Measurements from ENCODE around the gene MGAT5.

MGAT5 gene

GRCh38 chr2:134491022-134491421, 237.2 kb downstream of the MGAT5 start:
- Histone ChIP-seq H3K27ac (no peak overlapping the region), H3K36me3 (ENCODE audit: insufficient read depth) (no peaks in the 10 kb centered on the region), H3K4me2 (no peak overlapping the region), H4K20me1 (ENCODE audit: insufficient read depth) (no peaks in the 10 kb centered on the region), H2AFZ (ENCODE audit: low read depth) (no peak overlapping the region), H3K27me3 (ENCODE audit: insufficient read depth, low read depth) (no peaks in the 10 kb centered on the region), H3K79me2 (ENCODE audit: insufficient read depth, low read depth) (no peaks in the 10 kb centered on the region), H3K4me1 (ENCODE audit: low read depth, poor library complexity, severe bottlenecking) (no peaks in the 10 kb centered on the region), H3K4me3 (IDR thresholded peaks at IDR 0.05; ENCODE audit: insufficient read depth, low read depth, low read length) (no peak overlapping the region), H3K9ac (no peak overlapping the region)
- no peak for TF ChIP-seq CTCF (conservative IDR thresholded peaks at IDR 0.05; ENCODE audit: low read depth, low read length)

GRCh38 chr2:134491771-134492441, 238.0 kb downstream of the MGAT5 start:
- no peak for TF ChIP-seq CTCF (conservative IDR thresholded peaks at IDR 0.05; ENCODE audit: low read depth, low read length)
- no peaks in the 10 kb centered on the region for H3K36me3 ChIP-seq (ENCODE audit: insufficient read depth)
- H3K4me1 ChIP-seq (ENCODE audit: low read depth, poor library complexity, severe bottlenecking): no peaks in the 10 kb centered on the region
- no peak overlapping the region for H2AFZ ChIP-seq (ENCODE audit: low read depth)
- no peaks in the 10 kb centered on the region for H3K27me3 ChIP-seq (ENCODE audit: insufficient read depth, low read depth)
- H4K20me1 ChIP-seq (ENCODE audit: insufficient read depth): no peaks in the 10 kb centered on the region
- H3K79me2 ChIP-seq (ENCODE audit: insufficient read depth, low read depth): no peaks in the 10 kb centered on the region
- no peak overlapping the region for H3K27ac ChIP-seq
- no peak overlapping the region for H3K4me3 ChIP-seq (IDR thresholded peaks at IDR 0.05; ENCODE audit: insufficient read depth, low read depth, low read length)
- no peak overlapping the region for H3K9ac ChIP-seq
- no peak overlapping the region for H3K4me2 ChIP-seq

GRCh38 chr2:134493797-134494196, 239.9 kb downstream of the MGAT5 start:
- Histone ChIP-seq H3K27ac (no peak overlapping the region), H3K4me2 (no peak overlapping the region), H3K36me3 (ENCODE audit: insufficient read depth) (no peaks in the 10 kb centered on the region), H2AFZ (ENCODE audit: low read depth) (no peak overlapping the region), H3K79me2 (ENCODE audit: insufficient read depth, low read depth) (no peaks in the 10 kb centered on the region), H3K4me1 (ENCODE audit: low read depth, poor library complexity, severe bottlenecking) (no peaks in the 10 kb centered on the region), H3K4me3 (IDR thresholded peaks at IDR 0.05; ENCODE audit: insufficient read depth, low read depth, low read length) (no peak overlapping the region), H3K27me3 (ENCODE audit: insufficient read depth, low read depth) (no peaks in the 10 kb centered on the region), H3K9ac (no peak overlapping the region), H4K20me1 (ENCODE audit: insufficient read depth) (no peaks in the 10 kb centered on the region)
- no peak for TF ChIP-seq CTCF (conservative IDR thresholded peaks at IDR 0.05; ENCODE audit: low read depth, low read length)

- Histone ChIP-seq H3K9ac (no peak overlapping the region), H3K27ac (no peak overlapping the region), H3K27me3 (ENCODE audit: insufficient read depth, low read depth) (no peaks in the 10 kb centered on the region), H4K20me1 (ENCODE audit: insufficient read depth) (no peaks in the 10 kb centered on the region), H3K4me1 (ENCODE audit: low read depth, poor library complexity, severe bottlenecking) (no peaks in the 10 kb centered on the region), H3K79me2 (ENCODE audit: insufficient read depth, low read depth) (no peaks in the 10 kb centered on the region), H3K36me3 (ENCODE audit: insufficient read depth) (no peaks in the 10 kb centered on the region), H3K4me2 (no peak overlapping the region), H2AFZ (ENCODE audit: low read depth) (no peak overlapping the region), H3K4me3 (IDR thresholded peaks at IDR 0.05; ENCODE audit: insufficient read depth, low read depth, low read length) (no peak overlapping the region)
- TF ChIP-seq CTCF (conservative IDR thresholded peaks at IDR 0.05; ENCODE audit: low read depth, low read length): no peak
Observed at GRCh38 chr2:134498654-134499053, 244.8 kb downstream of the MGAT5 start.
